ENCODE data around the gene CD81.
A peak's percentile ranks its signal among the peaks of the same experiment; 100 is the strongest.

Gene CD81

DNA sequence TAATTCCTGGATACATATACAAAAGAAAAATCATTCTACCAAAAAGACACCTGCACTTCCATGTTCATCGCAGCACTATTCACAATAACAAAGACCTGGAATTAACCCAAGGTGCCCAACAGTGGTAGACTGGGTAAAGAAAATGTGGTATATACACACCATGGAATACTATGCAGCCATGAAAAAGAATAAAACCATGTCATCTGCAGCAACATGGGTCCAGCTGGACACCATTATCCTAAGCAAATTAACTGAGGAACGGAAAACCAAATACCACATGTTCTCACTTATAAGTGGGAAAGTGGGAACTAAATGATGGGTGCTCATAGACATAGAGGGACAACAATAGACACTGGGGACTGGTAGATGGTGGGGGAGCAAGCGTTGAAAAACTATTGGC lies 62.7 kb downstream of the CD81 start:
- DNase-seq (ENCODE audit: low read depth): no peak

DNA sequence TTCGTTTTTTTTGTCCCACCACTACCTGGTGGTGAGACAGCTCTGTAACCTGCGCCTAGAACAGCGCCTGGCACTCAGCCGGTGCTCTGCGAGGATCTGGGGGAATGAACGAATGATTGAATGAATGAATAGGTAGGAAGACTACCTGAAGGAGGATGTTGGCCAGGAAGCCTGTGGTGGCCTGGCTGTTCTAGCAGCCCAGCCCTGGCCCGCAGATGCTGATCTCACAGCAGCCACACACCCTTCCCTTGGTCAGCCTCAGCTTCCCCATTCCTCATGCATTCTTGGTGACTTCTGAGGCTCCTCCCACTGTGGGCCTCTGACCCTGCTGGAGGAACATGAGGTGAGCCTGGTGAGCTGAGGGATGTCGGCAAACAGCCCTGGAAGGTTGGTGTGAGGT lies 63.5 kb downstream of the CD81 start:
- DNase-seq (ENCODE audit: low read depth): no peak

- DNase-seq (ENCODE audit: low read depth): no peak
These were observed 64.1 kb downstream of the CD81 start for GRCh38 chr11:2441171-2441570.

DNA sequence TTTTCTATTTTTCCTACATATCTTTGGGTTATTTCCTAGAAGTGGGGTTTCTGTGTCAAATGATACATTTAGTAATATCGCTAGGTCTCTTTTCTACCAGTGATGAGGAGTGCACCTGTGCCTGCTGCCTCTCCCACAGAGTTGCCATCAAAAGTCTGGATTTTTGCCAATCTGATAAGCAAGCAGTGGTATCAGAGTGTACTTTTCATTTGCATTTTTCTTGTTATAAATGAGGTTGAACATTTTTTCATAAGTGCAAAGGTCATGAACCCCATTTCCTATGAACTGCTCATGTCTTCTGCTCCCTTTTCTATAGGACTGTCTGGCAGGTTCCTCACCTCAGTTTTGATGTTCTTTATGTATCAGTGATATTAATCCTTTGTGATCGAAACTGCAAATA lies 65.5 kb downstream of the CD81 start:
- no peak for DNase-seq (ENCODE audit: low read depth)

GRCh38 chr11:2443406-2443805 lies 66.3 kb downstream of the CD81 start:
- no peak for DNase-seq (ENCODE audit: low read depth)

GRCh38 chr11:2443881-2444820 lies 67.0 kb downstream of the CD81 start, which contains the start of gene TRPM5:
Gene TRPM5, minus strand, starts transcription at chr11:2444514. Its CDS starts 21,478 bp downstream, at chr11:2423036.
- peak; percentile 62 for DNase-seq (ENCODE audit: low read depth)

DNA sequence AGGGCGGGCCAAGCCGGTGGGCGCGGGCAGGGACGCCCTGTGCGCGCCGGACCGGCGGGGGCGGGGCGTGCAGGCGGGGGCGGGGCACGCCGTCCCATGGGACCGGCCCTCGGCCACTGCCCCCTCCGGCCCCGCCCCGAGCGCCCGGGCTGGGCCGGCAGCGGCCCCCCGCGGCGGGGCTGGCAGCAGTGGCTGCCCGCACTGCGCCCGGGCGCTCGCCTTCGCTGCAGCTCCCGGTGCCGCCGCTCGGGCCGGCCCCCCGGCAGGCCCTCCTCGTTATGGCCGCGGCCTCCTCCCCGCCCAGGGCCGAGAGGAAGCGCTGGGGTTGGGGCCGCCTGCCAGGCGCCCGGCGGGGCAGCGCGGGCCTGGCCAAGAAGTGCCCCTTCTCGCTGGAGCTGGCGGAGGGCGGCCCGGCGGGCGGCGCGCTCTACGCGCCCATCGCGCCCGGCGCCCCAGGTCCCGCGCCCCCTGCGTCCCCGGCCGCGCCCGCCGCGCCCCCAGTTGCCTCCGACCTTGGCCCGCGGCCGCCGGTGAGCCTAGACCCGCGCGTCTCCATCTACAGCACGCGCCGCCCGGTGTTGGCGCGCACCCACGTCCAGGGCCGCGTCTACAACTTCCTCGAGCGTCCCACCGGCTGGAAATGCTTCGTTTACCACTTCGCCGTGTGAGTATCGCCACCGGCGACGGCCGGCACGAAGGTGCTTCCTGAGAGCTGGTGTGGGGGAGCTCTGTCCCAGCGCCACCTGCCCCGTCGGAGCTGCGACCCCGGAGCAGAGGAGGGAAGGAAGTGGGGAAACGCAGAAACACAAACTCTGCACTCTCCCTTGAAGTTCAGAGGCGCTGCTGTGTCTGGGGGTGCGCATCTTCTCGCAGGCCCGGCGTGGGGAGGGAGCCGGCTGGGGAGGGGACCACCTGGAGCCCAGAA lies 68.0 kb downstream of the CD81 start, which contains the start of gene KCNQ1:
TSS of gene KCNQ1 (plus strand) at position 188 of the 925 bp plus-strand sequence. CDS start at position 279, 91 bp downstream.
- peak; percentile 46 for DNase-seq (ENCODE audit: low read depth)

- no peak for DNase-seq (ENCODE audit: low read depth)
These were observed 68.8 kb downstream of the CD81 start for GRCh38 chr11:2445746-2446551.

DNA sequence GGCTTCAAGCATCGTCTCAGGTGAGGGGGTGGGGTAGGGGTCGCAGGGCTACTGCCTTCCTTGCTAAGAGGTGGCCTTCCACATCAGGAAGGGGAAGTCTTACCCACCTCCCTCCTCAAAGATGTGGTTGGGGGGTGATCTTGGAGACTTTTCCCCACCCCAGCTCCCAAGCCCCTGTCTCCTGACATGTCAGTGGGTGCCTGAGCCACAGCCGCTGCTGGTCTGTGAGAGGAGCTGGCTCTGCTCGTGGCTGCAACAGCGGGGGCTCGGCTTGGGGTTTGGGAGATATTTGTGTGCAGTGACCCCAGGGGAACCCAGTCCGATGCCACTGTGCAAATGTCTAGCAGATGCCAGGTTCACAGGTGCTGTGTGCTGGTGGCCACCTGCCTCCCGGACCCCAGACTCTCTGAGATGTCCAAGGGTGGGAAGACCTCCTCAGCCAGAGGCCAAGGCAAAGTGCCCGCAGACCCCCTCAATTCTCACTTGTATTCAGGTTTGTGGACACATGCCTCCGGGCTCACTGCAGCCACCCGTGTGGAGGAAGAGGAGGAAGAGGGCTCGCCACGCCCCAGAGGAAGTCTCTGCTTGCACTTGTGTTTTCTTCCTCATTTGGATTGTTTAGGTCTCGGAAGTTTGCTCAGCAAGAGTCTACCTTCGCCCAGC lies 69.6 kb downstream of the CD81 start:
- no peak for DNase-seq (ENCODE audit: low read depth)
